NCI-H510A (cell line): ENCODE results near the gene GPR152.

Experiments
- DNase-seq: peaks from one replicate; lab custom pipeline; 2025; lab: John Stamatoyannopoulos, UW

The GPR152 gene

GRCh38 chr11:67452141-67452952 lies at the start of gene GPR152:
TSS of gene GPR152 (minus strand) at chr11:67452729. CDS start at chr11:67452724, 5 bp downstream.
- no peak for DNase-seq

GRCh38 chr11:67501854-67502253 lies 49.3 kb upstream of the GPR152 start:
- DNase-seq = no peak

GRCh38 chr11:67500831-67501715 lies 48.5 kb upstream of the GPR152 start:
- DNase-seq = no peak

GRCh38 chr11:67500484-67500821 lies 47.9 kb upstream of the GPR152 start:
- DNase-seq = no peak

- no peak for DNase-seq
These were observed 47.4 kb upstream of the GPR152 start for GRCh38 chr11:67499808-67500483.

GRCh38 chr11:67498544-67498972 lies 46.0 kb upstream of the GPR152 start:
- DNase-seq = no peak

GRCh38 chr11:67497656-67498291 lies 45.2 kb upstream of the GPR152 start:
- no peak for DNase-seq

- no peak for DNase-seq
These were observed 43.6 kb upstream of the GPR152 start for GRCh38 chr11:67496113-67496512.

GRCh38 chr11:67495234-67496005 lies 42.9 kb upstream of the GPR152 start:
- DNase-seq = no peak

- DNase-seq = no peak
These were observed 42.1 kb upstream of the GPR152 start for GRCh38 chr11:67494371-67495233.

- DNase-seq = no peak
These were observed 41.2 kb upstream of the GPR152 start for GRCh38 chr11:67493548-67494370.

GRCh38 chr11:67492801-67493547 lies 40.4 kb upstream of the GPR152 start:
- DNase-seq = no peak

- DNase-seq = no peak
These were observed 39.7 kb upstream of the GPR152 start for GRCh38 chr11:67492069-67492727.

- DNase-seq = no peak
These were observed 38.9 kb upstream of the GPR152 start for GRCh38 chr11:67491276-67492068.

GRCh38 chr11:67490727-67491065 lies 38.2 kb upstream of the GPR152 start:
- DNase-seq = no peak

- no peak for DNase-seq
These were observed 37.6 kb upstream of the GPR152 start for GRCh38 chr11:67489885-67490726.
